Measurements from ENCODE around the gene HOXA2.

Gene HOXA2

GRCh38 chr7:27147199-27148030 lies 44.9 kb upstream of the HOXA2 start, which contains the start of gene HOXA6:
HOXA6 (minus strand) TSS chr7:27147774; CDS start chr7:27147749, 25 bp downstream.
- no peak within 1 kb of the TSS for H2AFZ ChIP-seq (ENCODE audit: low read depth, low read length, severe bottlenecking)

GRCh38 chr7:27146491-27147198 lies 44.2 kb upstream of the HOXA2 start:
- TF ChIP-seq EZH2phosphoT487 (conservative IDR thresholded peaks at IDR 0.05; ENCODE audit: low read length) (no peak), CTCF (IDR thresholded peaks at IDR 0.05; ENCODE audit: insufficient read depth, low read length, poor library complexity, severe bottlenecking) (no peak)
- Histone ChIP-seq H3K27me3 (ENCODE audit: low read length) (no peaks in the 10 kb centered on the region), H3K27ac (ENCODE audit: low read depth, low read length) (no peak overlapping the region), H4K20me1 (ENCODE audit: low read depth, low read length) (no peaks in the 10 kb centered on the region), H3F3A (ENCODE audit: insufficient read depth) (no peaks in the 10 kb centered on the region), H3K9me2 (replicated peaks; ENCODE audit: insufficient read depth, low read length) (no peaks in the 10 kb centered on the region), H2AFZ (ENCODE audit: low read depth, low read length, severe bottlenecking) (no peak overlapping the region), H3K4me3 (ENCODE audit: insufficient read depth, low read length, poor library complexity, severe bottlenecking) (no peak overlapping the region), H3K36me3 (ENCODE audit: low read length) (no peaks in the 10 kb centered on the region), H3K4me2 (ENCODE audit: low read depth, low read length, poor library complexity, severe bottlenecking) (no peak overlapping the region), H3K9ac (ENCODE audit: low read length) (no peak overlapping the region), H3K9me3 (ENCODE audit: insufficient read depth, low read length) (no peaks in the 10 kb centered on the region), H3K79me2 (ENCODE audit: insufficient read depth, low read length) (peaks cover 15% of the 10 kb centered on the region; the same call in 1 of the 2 replicates)

More at GRCh38 chr7:27147199-27148030, 44.9 kb upstream of the HOXA2 start, which contains the start of gene HOXA6:
- Histone ChIP-seq H3K79me2 (ENCODE audit: insufficient read depth, low read length) (peaks cover 15% of the 10 kb centered on the region; the same call in 1 of the 2 replicates), H3K4me2 (ENCODE audit: low read depth, low read length, poor library complexity, severe bottlenecking) (peak within 1 kb of the TSS; percentile 73), H3F3A (ENCODE audit: insufficient read depth) (no peaks in the 10 kb centered on the region), H3K9me3 (ENCODE audit: insufficient read depth, low read length) (no peaks in the 10 kb centered on the region), H3K36me3 (ENCODE audit: low read length) (no peaks in the 10 kb centered on the region), H3K9ac (ENCODE audit: low read length) (peak within 1 kb of the TSS; percentile 6; the same call in 1 of the 2 replicates), H3K27ac (ENCODE audit: low read depth, low read length) (no peak within 1 kb of the TSS), H3K27me3 (ENCODE audit: low read length) (no peaks in the 10 kb centered on the region), H4K20me1 (ENCODE audit: low read depth, low read length) (no peaks in the 10 kb centered on the region), H3K4me3 (ENCODE audit: insufficient read depth, low read length, poor library complexity, severe bottlenecking) (no peak within 1 kb of the TSS), H3K9me2 (replicated peaks; ENCODE audit: insufficient read depth, low read length) (no peaks in the 10 kb centered on the region)
- TF ChIP-seq CTCF (IDR thresholded peaks at IDR 0.05; ENCODE audit: insufficient read depth, low read length, poor library complexity, severe bottlenecking) (no peak), EZH2phosphoT487 (conservative IDR thresholded peaks at IDR 0.05; ENCODE audit: low read length) (no peak)

GRCh38 chr7:27145914-27146412 lies 43.5 kb upstream of the HOXA2 start:
- H3K4me2 ChIP-seq (ENCODE audit: low read depth, low read length, poor library complexity, severe bottlenecking): no peak overlapping the region
- H3K36me3 ChIP-seq (ENCODE audit: low read length): no peaks in the 10 kb centered on the region
- H3F3A ChIP-seq (ENCODE audit: insufficient read depth): no peaks in the 10 kb centered on the region
- peaks cover 15% of the 10 kb centered on the region; the same call in 1 of the 2 replicates for H3K79me2 ChIP-seq (ENCODE audit: insufficient read depth, low read length)
- no peak overlapping the region for H3K27ac ChIP-seq (ENCODE audit: low read depth, low read length)
- H3K9me2 ChIP-seq (replicated peaks; ENCODE audit: insufficient read depth, low read length): no peaks in the 10 kb centered on the region
- H3K9ac ChIP-seq (ENCODE audit: low read length): no peak overlapping the region
- TF ChIP-seq CTCF (IDR thresholded peaks at IDR 0.05; ENCODE audit: insufficient read depth, low read length, poor library complexity, severe bottlenecking) (no peak), EZH2phosphoT487 (conservative IDR thresholded peaks at IDR 0.05; ENCODE audit: low read length) (no peak)
- no peaks in the 10 kb centered on the region for H4K20me1 ChIP-seq (ENCODE audit: low read depth, low read length)
- no peaks in the 10 kb centered on the region for H3K27me3 ChIP-seq (ENCODE audit: low read length)
- H3K9me3 ChIP-seq (ENCODE audit: insufficient read depth, low read length): no peaks in the 10 kb centered on the region
- H3K4me3 ChIP-seq (ENCODE audit: insufficient read depth, low read length, poor library complexity, severe bottlenecking): no peak overlapping the region
- H2AFZ ChIP-seq (ENCODE audit: low read depth, low read length, severe bottlenecking): no peak overlapping the region

All from SU-DHL-6 (cell line).